ENCODE results near the gene SLC1A7.
A peak's percentile ranks its signal among the peaks of the same experiment; 100 is the strongest.

Gene SLC1A7

GRCh38 chr1:53115403-53116306, 26.8 kb downstream of the SLC1A7 start:
- DNase-seq (ENCODE audit: low read depth in 2 of 2): no peak

DNA sequence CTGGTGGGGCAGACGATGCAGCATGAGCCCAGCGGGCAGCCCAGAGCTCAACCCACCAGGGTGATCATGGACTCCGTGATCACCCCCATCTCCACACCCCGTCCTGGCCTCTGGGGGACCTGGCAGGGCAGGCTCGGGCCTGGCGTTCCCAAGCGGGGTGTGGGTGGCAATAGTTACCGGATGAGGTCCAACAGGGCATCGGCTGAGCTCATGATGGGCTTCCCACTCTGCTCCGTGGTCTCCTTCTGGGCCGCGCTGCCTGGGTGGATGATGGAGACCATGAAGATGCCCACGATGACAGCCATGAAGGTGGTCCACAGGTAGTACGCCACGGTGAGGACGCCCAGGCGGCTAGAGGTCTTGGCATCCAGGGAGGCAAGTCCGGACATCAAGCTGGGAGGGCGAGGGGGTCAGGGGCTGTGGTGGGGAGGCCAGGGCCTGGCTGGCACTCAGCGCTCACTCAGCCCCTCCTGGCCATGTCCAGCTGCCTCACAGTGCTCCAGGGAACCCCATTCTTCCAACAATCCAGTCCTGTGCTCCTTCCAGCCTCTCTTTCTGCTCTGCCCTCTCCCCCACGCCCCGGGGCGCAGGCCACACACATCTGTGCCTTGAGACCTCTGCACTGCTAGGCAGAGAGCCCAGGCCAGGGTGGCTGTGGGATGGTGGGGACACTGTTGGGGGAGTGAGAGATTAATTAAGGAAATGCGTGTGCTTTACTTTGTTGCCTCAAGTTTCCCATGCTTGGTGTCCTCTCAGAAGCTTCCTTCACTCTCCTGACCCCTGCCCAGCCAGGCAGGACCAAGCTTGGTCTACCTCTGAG, 27.6 kb downstream of the SLC1A7 start:
- no peak for DNase-seq (ENCODE audit: low read depth in 2 of 2)

GRCh38 chr1:53114090-53114489, 28.3 kb downstream of the SLC1A7 start:
- DNase-seq (ENCODE audit: low read depth in 2 of 2): no peak

DNA sequence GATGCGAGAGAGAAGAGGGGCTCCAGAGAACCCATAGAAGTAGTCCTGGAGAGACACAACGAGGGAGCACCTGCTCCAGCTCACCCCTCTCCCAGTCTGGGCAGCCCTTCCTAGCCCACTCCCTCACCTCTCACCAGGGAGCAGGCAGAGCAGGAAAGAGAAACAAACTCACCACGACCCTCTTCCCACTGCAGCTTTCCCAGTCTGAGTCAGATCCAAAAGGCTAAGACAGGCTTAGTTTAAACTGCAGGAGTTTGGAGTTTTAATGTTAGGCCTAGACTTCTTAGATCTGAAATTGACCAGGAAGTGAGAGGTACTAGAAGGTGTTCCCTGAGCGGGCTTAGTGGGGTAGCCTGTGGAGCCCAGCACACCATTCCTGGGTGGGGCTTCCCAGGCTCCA, 29.6 kb downstream of the SLC1A7 start:
- no peak for DNase-seq (ENCODE audit: low read depth in 2 of 2)

DNA sequence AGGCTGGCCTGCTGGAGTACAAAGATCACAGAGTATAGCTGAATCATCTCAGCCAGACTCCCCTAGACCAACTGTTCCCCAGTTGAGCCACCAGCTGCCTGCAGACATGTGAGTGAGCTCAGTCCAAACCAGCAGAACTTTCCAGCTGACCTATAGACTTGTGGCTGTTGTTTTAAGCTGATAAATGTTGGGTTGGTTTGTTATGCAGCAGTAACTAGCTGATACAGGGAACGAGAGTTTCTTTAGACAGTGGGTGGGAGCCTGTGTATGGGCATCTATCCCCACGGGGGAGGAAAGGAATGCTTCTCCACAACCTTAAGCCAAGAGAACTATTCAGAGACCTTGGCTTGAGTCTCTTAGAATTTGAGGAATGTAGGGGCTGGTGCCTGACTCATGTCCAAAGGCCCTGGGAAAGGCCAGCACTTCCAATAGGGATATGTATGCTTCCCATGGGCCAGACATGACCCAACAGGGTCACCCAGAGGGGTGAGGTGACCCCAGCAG, 30.1 kb downstream of the SLC1A7 start:
- no peak for DNase-seq (ENCODE audit: low read depth in 2 of 2)

- DNase-seq (ENCODE audit: low read depth in 2 of 2): no peak
Observed at GRCh38 chr1:53111693-53112092, 30.7 kb downstream of the SLC1A7 start.

DNA sequence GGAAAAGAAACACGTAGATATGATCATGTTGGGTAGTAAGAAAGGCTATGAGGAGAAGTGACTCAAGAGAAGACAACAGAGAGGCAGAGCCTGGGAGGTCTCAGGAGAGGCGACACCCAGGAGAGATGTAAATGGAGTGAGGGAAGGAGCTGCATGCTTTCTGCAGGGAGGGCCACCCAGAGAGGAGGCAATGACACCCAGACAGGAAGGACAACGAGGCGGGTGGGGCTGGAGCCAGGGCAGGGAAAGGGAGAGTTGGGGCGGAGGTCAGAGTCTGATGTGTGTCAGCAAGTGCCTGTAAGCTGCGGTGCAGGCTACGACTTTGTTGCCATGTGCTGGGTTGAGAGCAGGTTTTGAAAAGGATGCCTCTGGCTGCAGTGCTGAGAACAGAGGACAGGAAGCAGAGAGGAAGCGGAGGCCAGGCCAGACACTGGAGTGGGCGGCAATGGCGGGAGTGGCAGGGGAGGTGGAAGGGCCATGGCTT, 31.3 kb downstream of the SLC1A7 start:
- DNase-seq (ENCODE audit: low read depth in 2 of 2): no peak

- peak; percentile 27 to 43 for DNase-seq (ENCODE audit: low read depth in 2 of 2)
Observed at GRCh38 chr1:53110370-53111072, 31.9 kb downstream of the SLC1A7 start.

- no peak for DNase-seq (ENCODE audit: low read depth in 2 of 2)
Observed at GRCh38 chr1:53108646-53109580, 33.5 kb downstream of the SLC1A7 start.

DNA sequence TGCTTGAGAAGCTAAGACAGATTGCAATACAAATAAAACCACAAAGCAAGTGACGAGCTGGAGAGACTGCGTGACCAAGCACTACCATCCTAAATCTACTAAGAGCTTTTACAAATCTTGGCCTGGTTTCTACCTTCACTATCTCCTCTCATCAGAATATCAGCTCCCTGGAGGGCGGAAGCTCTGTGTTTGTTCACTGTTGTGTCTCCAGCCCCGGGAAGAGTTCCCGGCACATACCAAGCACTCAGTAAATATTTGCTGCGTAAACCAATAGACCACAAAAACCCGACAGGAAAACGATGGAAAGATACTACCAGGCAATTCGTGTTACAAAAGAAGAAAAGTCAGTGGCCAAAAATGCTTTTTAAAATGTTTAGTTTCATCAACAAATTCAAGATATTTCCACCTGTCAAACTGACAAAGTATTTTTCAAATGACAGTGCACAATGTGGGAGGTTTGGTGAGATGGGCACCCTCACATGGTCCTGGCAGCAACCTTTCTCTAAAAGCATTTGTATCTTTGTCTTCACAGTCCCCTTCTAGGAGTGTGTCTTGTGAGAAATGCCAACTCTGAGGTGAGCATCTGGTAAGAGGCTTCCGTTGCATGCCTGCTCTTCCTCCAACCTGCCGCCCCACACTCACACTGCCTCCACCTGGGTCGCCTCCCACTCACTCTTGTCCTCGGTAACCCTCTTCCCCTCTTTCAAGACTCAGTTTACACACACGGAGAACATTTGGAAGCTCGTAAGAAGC, 34.7 kb downstream of the SLC1A7 start:
- DNase-seq (ENCODE audit: low read depth in 2 of 2): no peak

GRCh38 chr1:53107090-53107489, 35.3 kb downstream of the SLC1A7 start:
- no peak for DNase-seq (ENCODE audit: low read depth in 2 of 2)

DNA sequence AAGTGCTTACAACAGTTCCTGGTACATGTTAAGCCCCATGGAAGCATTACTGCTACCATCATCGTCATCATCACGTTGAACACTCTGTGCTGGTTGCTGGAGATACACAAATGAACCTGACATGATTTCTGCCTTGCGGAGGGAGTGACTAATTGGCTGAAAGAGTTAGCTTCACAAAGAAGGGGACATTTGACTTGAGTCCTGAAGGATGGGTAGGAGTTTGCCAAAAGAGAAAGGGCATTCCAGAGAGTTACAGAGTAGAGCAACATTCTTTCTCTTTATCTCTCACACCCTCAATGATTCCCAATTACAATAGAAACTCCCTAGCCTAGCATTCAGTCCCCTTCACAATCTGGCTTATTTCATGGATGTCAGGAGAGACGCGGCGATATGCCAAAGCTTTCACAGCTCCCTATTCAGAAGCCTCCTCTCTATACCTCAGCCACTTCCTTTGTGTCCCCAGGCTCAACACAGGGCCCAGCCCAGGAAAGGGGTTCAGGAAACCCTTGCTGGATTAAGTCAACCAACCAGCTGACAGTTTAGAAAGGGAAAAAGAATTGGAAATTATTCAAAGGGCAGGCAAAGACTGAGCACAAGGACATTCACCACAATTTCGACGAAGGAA, 38.0 kb downstream of the SLC1A7 start:
- DNase-seq (ENCODE audit: low read depth in 2 of 2): no peak

DNA sequence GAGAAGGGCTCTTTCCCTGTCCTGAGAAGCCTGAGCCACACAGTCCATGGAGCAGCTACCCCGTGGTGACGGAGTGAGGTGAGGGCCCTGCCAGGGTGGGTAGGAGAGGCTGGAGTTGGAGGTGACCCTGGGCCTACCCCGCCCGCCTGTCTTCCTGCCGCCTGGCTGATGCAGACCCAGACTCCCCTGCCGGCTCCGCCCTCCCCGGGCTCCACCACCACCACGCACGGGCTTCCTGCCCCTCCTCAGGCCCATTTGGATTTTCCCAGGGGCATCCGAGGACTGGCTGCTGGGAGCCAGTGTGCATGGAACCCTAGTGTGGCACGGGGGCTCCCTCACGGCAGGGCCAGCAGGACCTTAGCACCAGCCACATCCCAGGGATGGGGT, 47.9 kb downstream of the SLC1A7 start:
- DNase-seq (ENCODE audit: low read depth in 2 of 2): no peak

DNA sequence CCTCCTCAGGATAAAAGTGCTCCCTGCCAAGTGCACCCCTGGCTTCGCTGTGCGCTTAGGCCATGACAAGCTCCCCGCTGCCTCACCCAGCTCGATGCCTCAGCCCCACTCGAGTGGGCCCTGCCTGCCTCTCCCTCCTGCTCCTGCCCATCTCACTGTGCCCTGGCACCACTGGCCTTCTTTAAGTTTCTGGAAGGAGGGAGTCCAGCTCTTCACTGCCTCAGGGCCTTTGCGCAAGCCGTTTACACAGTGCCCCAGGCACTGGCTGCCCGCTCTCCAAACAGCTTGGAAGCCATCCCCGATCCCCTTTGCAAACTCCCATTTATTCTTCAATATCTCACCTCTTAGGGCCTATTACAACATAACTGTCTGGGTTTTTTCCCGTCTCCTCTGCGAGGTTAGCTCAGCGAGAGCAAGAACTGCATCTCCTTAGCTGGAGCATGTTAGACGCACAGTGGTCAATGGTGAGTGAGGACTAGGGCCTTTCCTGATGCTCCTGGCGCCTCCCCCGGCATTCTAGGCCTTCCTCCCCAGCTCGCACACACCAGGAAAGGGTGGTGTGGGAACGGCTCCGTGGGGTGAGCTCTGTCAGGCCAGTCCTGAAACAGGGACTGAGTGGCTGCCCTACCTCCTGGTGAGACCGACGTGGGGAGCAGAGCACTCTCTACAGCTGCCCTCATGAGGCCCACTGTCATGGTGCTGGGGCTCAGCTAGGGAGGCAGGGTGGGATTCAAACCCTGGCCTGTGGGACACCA, 48.5 kb downstream of the SLC1A7 start:
- DNase-seq (ENCODE audit: low read depth in 2 of 2): no peak

GRCh38 chr1:53093451-53093754, 49.0 kb downstream of the SLC1A7 start:
- no peak for DNase-seq (ENCODE audit: low read depth in 2 of 2)

DNA sequence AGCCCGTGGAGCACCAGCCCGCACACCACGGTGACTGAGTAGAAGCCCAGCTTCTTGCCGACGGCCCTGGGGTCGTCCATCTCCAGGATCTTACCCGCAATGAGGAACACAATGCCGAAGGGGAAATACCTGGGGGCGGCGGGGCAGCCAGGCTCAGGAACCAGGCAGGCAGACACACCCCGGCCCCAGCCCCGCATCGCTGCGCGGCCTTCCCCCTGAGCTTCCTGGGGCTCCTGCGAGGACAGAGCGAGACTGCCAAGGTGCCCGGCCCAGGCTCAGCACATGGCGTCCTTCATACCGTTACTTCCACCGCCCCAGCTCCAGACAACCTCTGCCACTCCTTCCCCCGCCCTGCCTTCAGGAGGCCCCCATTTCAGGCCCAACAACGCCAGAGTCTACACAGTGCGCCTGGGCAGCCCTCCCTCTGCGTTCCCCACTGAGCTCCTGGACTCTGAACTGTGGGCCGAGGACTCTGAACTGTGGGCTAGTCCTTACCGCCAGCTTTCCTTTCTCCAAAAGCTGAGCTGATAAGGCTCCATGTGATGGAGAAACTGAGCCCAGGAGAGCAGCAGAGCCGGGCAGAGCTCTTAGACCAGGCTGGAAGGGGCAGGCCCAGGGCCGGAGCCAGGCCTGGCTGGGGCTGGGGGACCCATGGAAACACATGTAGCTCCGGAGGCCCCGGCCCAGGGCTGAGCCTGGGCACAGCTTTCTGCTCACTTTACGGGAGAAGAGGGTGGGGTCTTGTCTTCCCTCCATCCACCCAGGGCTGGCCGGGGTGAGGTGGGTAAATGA, 49.6 kb downstream of the SLC1A7 start:
- DNase-seq (ENCODE audit: low read depth in 2 of 2): no peak

DNA sequence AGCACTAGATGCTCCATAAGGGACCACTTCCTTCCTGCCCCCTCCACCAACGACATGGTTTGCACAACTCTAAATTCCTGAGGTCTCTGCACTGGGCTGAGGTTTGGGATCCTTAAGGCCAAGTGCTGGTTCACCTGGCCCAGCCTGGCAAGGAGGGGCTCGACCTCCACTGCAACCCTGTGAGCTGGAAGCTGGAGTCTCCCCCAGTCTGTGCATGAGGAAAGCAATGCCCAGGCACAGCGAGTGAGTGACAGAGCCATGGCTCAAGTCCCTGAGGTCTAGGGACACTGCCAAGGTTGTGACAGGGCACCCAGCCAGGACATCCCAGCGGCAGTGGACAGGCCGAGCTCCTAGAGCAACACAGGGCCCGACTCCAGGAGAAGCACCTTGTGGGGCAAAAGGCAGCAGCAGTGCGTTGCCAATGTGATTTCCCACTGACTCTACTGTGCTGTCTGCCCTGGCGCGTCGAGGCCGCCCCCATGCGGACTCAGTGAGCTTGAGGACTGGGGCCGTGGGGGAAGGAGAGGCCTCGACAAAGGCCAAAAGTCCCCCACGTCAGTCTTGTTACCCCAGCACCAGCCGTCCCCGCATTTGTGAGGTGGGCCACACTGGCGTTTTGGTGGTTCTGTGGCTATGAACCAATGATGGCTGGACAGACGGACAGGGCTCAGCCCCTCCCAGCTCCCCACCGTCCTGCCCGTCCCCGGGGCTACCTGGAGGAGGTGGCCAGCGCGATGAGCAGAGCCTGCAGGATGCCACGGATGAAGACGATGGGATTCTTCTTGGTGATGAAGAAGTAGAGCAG, 50.4 kb downstream of the SLC1A7 start:
- no peak for DNase-seq (ENCODE audit: low read depth in 2 of 2)

Measured in stimulated activated CD4-positive, alpha-beta T cell treated with anti-CD3 and anti-CD28 coated beads, Interleukin-4, amount 100 ng/mL, for 48 hours (primary cell).